GM21447 (cell line): Measurements from ENCODE around the gene RBMS2.
A peak's percentile ranks its signal among the peaks of the same experiment; 100 is the strongest.
"Not testable (repeated sequence)": the region's sequence is repeated elsewhere in the genome, so short reads cannot be mapped to it uniquely, and the experiment has no call there.

Experiments
- ATAC-seq: cut with Tn5 transposase; IDR thresholded peaks from one replicate; pipeline ENCODE4 v1.9.1; 2021; ENCODE audit not compliant: unreplicated experiment

Gene RBMS2

GRCh38 chr12:56514014-56514318 is 7.7 kb upstream of the RBMS2 start:
- not testable (repeated sequence) for ATAC-seq

- no peak for ATAC-seq
Measured at GRCh38 chr12:56517854-56518253, 3.8 kb upstream of the RBMS2 start.

GRCh38 chr12:56518570-56518969 is 3.0 kb upstream of the RBMS2 start:
- ATAC-seq = no peak

- no peak for ATAC-seq
Measured at GRCh38 chr12:56520048-56520447, 1.6 kb upstream of the RBMS2 start.

GRCh38 chr12:56520506-56520905 is 1.1 kb upstream of the RBMS2 start:
- no peak for ATAC-seq

DNA sequence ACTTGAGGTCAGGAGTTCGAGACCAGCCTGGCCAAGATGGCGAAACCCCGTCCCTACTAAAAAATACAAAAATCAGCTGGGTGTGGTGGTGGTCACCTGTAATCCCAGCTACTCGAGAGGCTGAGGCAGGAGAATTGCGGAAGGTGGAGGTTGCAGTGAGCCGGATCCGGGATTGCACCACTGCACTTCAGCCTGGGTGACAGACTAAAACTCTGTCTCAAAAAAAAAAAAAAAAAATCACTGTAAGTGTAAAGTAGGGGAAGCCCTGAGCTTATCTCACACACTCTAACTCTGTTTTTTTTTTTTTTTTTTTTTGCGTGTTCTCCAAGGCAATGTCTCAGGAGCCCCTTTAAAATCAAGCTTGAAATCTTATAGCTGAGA is 421 bp upstream of the RBMS2 start:
- no peak for ATAC-seq

DNA sequence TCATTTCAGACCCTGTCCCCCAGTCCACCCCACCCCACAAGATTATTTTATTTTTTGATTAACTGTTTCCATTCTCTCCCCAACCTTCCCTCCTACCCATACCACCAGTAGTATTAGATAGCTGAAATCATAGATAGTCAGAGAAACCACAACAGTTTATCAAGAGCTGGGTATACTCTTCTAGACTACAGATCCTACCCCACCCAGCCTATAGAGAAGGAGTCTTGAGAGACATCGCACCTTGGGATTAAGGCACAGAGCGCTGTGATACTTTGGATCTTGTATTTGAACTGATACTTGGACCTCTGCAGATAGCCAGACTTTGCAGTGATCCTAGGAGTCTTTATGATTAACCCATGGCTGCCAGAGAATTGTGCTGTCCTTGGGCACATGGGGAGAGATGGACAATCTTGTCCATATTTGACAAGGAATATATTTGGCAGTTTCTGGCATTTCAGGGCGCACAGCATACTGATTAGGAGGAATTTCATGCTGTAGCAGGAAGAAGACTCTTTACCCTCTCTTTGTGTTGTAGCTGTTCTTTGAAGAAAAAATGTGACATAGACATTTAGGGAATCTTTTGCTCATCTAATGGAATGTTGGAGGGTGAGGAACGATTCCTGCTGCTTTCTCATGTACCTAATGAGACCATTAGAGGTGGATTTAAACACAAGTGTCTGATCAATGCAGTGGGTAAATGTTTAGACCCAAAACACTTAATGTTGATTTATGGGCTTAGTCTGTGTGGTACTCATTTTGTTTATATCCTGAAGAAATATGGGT is 982 bp downstream of the RBMS2 start:
- no peak for ATAC-seq

GRCh38 chr12:56528846-56529245 is 7.2 kb downstream of the RBMS2 start:
- ATAC-seq = no peak

- no peak for ATAC-seq
Measured at GRCh38 chr12:56529656-56530055, 8.0 kb downstream of the RBMS2 start.

GRCh38 chr12:56530390-56531055 is 8.9 kb downstream of the RBMS2 start:
- ATAC-seq = no peak

DNA sequence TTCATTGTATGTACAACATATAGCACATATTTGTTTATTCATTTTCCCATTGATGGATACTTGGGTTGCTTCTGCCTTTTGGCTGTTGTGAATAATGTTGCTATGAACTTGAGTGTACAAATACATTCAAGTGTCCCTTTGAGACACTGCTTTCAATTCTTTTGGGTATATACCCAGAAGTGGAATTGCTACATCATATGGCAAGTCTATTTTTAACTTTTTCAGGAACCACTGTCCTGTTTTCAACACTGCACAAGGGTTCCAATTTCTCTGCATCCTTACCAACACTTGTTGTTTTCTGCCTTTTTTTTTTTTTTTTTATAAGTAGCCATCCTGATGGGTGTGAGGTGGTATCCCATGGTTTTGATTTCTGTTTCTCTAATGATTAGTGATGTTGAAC is 15.9 kb downstream of the RBMS2 start:
- no peak for ATAC-seq

DNA sequence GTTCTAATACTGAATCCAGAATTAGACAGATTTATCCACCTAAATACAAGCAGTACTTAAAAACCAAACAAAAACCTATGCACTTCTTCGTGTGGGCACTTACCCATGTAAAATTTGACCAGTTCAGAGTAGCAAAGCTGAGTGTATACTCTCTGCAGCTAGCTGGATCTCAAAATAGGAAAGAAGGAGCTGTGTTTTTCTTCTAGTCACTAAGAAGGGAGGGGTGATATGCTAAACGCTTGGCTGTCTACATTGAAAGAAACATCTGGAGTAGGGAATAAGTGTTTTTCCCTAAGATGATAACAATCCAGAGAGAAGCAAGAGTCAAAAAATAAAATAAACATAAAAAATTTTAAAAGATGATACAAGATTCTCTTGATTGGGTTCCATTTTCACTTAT is 20.0 kb downstream of the RBMS2 start:
- ATAC-seq = no peak

GRCh38 chr12:56542164-56542563 is 20.5 kb downstream of the RBMS2 start:
- no peak for ATAC-seq

DNA sequence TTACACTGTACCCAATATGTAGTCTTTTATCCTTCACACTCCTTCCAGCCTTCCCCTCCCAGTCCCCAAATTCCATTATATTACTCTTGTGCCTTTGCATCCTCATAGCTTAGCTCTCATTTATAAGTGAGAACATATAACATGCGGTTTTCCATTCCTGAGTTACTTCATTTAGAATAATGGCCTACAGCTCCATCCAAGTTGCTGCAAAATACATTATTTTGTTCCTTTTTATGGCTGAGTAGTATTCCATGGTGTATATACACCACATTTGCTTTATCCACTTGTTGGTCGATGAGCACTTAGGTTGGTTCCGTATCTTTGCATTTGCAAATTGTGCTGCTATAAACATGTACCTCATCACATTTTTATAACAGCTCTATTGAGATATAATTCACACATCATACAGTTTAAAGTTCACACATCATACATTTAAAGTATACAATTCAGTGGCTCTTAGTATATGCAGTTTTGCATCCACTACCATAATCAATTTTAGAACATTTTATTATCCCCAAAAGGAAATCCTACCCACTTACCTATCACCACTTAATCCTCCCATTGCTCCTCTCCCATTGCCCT is 23.5 kb downstream of the RBMS2 start:
- ATAC-seq = no peak

DNA sequence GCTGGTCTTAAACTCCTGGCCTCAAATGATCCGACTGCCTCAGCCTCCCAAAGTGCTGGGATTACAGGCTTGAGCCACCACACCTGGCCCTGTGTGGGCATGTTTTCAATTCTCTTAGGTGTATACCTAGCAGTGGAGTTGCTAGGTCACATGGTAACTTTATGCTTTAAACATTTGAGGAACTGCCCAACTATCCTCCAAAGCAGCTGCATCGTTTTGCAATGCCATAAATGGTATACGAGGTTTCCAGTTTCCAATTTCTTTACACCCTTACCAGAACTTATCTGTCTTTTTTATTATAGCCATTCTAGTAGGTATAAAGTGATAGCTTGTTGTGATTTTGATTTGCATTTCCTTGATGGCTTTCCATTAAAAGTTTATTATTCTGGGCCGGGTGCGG is 25.1 kb downstream of the RBMS2 start:
- ATAC-seq = no peak

DNA sequence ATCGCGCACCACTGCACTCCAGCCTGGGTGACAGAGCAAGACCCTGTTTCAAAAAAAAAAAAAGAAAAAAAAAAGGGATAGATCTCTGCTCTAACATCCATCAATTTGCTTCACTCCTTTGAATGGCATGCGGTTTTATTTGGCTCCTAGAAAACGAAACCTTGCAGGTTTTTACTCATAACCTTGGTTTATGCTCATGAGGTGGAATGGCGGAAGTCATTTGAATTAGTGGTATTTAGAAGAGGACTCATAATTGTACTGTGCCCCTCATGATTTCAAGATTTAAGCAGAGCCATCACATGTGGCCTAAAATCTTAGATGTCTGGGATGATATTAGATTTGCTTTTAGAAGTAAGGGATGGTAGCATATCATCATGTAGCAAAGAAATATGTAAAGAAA is 29.4 kb downstream of the RBMS2 start:
- ATAC-seq = no peak

DNA sequence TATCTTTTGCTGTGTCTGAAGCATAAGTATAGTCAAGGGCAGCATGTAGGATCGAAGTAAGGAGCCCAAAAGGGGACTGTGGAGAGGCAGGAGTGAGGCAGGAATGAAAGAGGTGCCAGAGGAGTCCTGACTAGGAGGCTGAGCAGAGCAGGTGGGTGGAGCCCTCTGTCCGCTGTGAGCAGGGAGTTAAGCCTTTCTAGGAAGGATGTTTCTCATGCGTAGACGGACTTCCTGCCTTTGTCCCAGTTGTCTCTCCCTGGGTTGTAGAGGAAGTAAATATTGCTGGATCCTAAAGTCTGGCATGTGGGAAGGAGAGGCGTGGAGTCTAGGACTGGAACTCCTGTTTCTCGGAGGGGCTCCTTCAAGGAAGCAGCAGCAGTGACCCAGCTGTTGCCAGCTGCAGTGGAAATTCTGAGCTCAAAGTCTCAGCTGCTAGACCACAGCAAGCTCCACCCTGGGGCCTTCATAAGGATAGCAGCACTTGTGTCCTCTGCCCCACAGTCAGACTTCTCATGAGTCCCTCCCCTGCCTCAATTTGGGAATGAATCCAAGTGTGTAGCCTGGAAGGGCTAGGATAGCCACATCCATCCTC is 44.0 kb downstream of the RBMS2 start:
- peak; percentile 77 for ATAC-seq

GRCh38 chr12:56568146-56568545 is 46.5 kb downstream of the RBMS2 start:
- ATAC-seq = no peak

DNA sequence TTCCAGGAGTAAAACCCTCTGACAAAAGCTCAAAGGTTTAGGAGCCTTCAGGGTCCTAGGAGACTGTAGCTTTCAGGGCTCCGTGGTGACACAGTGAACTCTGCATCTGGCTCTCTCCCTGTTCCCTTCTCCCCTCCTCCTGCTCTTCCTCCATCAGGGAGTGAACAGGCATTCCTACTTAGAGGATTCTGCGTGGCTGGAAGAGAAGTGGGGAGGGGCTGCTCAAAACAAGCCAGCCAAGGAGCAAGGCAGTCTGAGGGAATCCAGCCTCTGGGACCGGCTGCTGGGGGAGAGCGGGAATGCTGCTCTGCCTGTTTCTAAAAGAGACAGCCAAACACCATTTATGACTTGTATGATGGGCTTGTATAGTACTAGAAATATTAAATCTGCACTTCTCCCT is 49.5 kb downstream of the RBMS2 start:
- no peak for ATAC-seq

DNA sequence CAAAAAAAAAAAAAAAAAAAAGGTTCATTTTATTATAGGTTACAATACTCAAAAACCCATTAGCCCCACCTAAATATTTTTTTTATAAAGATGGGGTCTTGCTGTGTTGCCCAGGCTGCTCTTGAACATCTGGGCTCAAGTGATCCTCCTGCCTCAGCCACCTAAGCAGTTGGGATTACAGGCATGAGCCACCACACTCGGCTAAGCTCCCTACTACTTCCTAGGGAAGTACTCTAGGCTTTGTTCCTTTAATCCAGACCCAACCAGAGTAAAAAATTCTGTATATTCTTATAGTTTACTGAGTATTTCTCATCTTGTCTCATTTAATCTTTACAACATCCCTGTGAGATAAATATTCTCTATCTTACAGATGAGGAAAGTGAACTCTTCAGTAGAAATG is 50.7 kb downstream of the RBMS2 start:
- ATAC-seq = no peak

DNA sequence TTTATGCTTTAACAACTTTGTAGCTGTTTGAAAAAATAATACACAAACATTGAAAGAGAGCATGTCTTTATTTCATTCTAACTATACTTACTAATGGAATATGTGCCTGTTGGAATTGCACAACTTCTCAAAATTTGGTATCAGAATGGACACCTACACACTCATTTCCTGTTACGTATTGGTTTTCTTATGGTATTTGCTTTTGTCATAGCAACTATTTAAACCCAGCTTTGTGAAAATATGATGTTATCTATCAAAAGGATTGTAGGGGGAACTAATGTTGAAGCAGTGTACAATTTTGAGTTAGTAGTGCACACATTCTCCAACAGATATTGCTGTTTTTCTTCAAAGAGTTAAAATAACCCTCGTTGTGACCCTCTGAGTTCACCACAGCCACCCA is 52.6 kb downstream of the RBMS2 start:
- ATAC-seq = no peak

DNA sequence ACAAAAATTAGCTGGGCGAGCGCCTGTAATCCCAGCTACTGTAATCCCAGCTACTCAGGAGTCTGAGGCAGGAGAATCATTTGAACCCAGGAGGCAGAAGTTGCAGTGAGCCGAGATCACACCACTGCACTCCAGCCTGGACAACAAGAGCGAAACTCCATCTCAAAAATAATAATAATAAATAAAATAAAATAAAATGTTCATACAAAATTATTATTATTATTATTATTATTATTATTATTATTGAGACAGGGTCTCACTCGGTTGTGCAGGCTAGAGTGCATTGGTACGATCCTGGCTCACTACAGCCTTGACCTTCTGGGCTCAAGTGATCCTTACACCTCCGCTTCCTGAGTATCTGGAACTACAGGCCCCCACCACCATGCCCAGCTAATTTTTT is 55.6 kb downstream of the RBMS2 start:
- ATAC-seq = not testable (repeated sequence)
